NCI-H2227 (cell line): Measurements from ENCODE around the gene DGKI.

Source experiments
- DNase-seq: peaks from one replicate; lab custom pipeline; 2025; ENCODE audit not compliant: unreplicated experiment; lab: John Stamatoyannopoulos, UW

DGKI gene

GRCh38 chr7:137692399-137692798 lies 154.4 kb downstream of the DGKI start:
- no peak for DNase-seq

- no peak for DNase-seq
These were observed 155.2 kb downstream of the DGKI start for GRCh38 chr7:137691566-137691965.

- DNase-seq, result no peak
These were observed 156.1 kb downstream of the DGKI start for GRCh38 chr7:137690635-137691034.

GRCh38 chr7:137689761-137690160 lies 157.0 kb downstream of the DGKI start:
- DNase-seq, result no peak

- DNase-seq, result no peak
These were observed 159.1 kb downstream of the DGKI start for GRCh38 chr7:137687556-137688265.

- no peak for DNase-seq
These were observed 161.2 kb downstream of the DGKI start for GRCh38 chr7:137685433-137686164.

GRCh38 chr7:137684776-137685175 lies 162.0 kb downstream of the DGKI start:
- DNase-seq, result no peak

- no peak for DNase-seq
These were observed 162.5 kb downstream of the DGKI start for GRCh38 chr7:137684316-137684715.

GRCh38 chr7:137682596-137682995 lies 164.2 kb downstream of the DGKI start:
- no peak for DNase-seq

- DNase-seq, result no peak
These were observed 164.9 kb downstream of the DGKI start for GRCh38 chr7:137681657-137682562.

- DNase-seq, result no peak
These were observed 172.0 kb downstream of the DGKI start for GRCh38 chr7:137674551-137675409.

GRCh38 chr7:137674048-137674447 lies 172.7 kb downstream of the DGKI start:
- DNase-seq, result no peak

GRCh38 chr7:137671920-137672319 lies 174.9 kb downstream of the DGKI start:
- no peak for DNase-seq

GRCh38 chr7:137670222-137671064 lies 176.3 kb downstream of the DGKI start:
- DNase-seq, result no peak

- no peak for DNase-seq
These were observed 177.1 kb downstream of the DGKI start for GRCh38 chr7:137669706-137670105.

- DNase-seq, result peak; percentile 10
These were observed 178.4 kb downstream of the DGKI start for GRCh38 chr7:137668404-137668803.

GRCh38 chr7:137667633-137668387 lies 179.0 kb downstream of the DGKI start:
- DNase-seq, result no peak

- no peak for DNase-seq
These were observed 181.9 kb downstream of the DGKI start for GRCh38 chr7:137664846-137665245.

- no peak for DNase-seq
These were observed 185.1 kb downstream of the DGKI start for GRCh38 chr7:137661634-137662033.
